ENCODE results near the gene SYNDIG1. TPM values are rescaled to one million over a fixed set of nuclear protein-coding genes. Genes with fewer than 3 reads are reported as not detected.

Gene SYNDIG1
- total and polyA plus RNA-seq, 9 of the 15 experiments (the other 6 are each of a cell fraction or from before 2014, with no cell fraction given), result not detected

DNA sequence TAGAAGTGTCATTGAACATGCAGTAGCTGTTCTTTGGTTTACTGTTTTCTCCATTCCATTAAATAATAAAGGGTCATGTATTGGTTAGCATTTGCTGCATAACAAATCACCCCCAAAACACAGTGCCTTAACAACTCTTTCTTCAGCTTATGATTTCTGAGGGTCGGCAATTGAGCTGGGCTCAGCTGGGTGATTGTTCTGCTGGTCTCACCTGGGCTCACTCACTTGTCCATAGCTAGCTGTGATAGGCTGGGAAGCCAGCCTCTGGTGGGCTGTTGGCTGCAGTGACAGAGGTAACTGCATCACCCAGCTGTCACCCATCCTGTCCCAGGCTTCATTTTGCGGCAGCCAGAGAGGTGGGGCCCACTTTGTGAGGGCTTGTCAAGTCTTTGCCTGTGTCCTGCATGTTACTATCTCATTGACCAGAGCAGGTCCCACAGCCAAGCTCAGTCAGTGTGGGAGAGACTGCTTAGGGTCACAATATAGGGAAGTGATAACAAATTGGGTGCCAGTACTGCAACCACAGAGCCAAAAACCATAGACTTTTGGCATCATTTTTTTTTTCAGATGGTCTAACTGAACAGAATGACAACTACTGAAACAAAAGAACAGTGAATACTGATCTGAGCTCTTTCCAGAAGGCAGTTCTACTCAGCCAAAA, 76.9 kb downstream of the SYNDIG1 start (continued):
- TF ChIP-seq, protein P1, sequence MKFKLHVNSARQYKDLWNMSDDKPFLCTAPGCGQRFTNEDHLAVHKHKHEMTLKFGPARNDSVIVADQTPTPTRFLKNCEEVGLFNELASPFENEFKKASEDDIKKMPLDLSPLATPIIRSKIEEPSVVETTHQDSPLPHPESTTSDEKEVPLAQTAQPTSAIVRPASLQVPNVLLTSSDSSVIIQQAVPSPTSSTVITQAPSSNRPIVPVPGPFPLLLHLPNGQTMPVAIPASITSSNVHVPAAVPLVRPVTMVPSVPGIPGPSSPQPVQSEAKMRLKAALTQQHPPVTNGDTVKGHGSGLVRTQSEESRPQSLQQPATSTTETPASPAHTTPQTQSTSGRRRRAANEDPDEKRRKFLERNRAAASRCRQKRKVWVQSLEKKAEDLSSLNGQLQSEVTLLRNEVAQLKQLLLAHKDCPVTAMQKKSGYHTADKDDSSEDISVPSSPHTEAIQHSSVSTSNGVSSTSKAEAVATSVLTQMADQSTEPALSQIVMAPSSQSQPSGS (CRISPR knock-in tag; IDR thresholded peaks at IDR 0.05), result no peak
- no peak for TF ChIP-seq ZNF707 (CRISPR knock-in tag; conservative IDR thresholded peaks at IDR 0.05)

- no peaks in the 10 kb centered on the region for H3K4me1 ChIP-seq (replicated peaks in 1 of 2; ENCODE audit: control insufficient read depth in 2 of 2, insufficient read depth in 2 of 2, low read length in 2 of 2)
- no peak overlapping the region for H3K4me2 ChIP-seq (ENCODE audit: insufficient read depth, low read length)
- DNase-seq (ENCODE audit: extremely low read depth in 1 of 4, low spot score in 3 of 4) (no peak), ATAC-seq (no peak), FAIRE-seq (no peak)
- no peak overlapping the region for H3K9ac ChIP-seq (ENCODE audit: insufficient read depth in 1 of 2, low read depth in 2 of 2, low read length in 2 of 2)
- no peak overlapping the region for H3K27ac ChIP-seq (ENCODE audit: extremely low read depth, low read depth, low read length)
- no peaks in the 10 kb centered on the region for H3K9me1 ChIP-seq (ENCODE audit: control insufficient read depth, insufficient read depth, low read length)
- TF ChIP-seq NEUROD1 (IDR thresholded peaks at IDR 0.05; ENCODE audit: borderline replicate concordance, low read depth, low read length, partially characterized antibody), result no peak
- 3% methylated on average over 9 of the region's 10 CpGs for WGBS (ENCODE audit: insufficient coverage, low coverage, missing lambda C conversion rate)
- BruUV-seq (replicated peaks), result no TSS peak
- ChIA-PET CTCF (ENCODE audit: low intra/inter-chr PET ratio) (no interaction called here), POLR2A (no interaction called here)
- no peaks in the 10 kb centered on the region; a peak in 1 of 5 replicates for H3K27me3 ChIP-seq (ENCODE audit: control insufficient read depth in 2 of 2, insufficient read depth in 2 of 2, low read length in 2 of 2)
- no peaks in the 10 kb centered on the region for H4K20me1 ChIP-seq (replicated peaks; ENCODE audit: control insufficient read depth, insufficient read depth, low read length)
- H3K36me3 ChIP-seq (ENCODE audit: control insufficient read depth, insufficient read depth, low read length), result no peaks in the 10 kb centered on the region
- no peaks in the 10 kb centered on the region for H3K9me3 ChIP-seq (replicated peaks; ENCODE audit: control insufficient read depth, insufficient read depth, low read depth, low read length)
- H3K4me3 ChIP-seq, result no peak overlapping the region
- H3K79me2 ChIP-seq (ENCODE audit: control insufficient read depth, insufficient read depth, low read length), result no peaks in the 10 kb centered on the region
- in situ Hi-C loops (cut with MboI) (no loop called here), intact Hi-C loops (cut with micrococcal nuclease) (no loop called here)
- no peak overlapping the region for H2AFZ ChIP-seq (ENCODE audit: low read depth, low read length)
Observed at GRCh38 chr20:24547967-24548366, 78.5 kb downstream of the SYNDIG1 start.
